ENCODE results near the gene SUPT3H.
"Not testable (repeated sequence)": the region's sequence is repeated elsewhere in the genome, so short reads cannot be mapped to it uniquely, and the experiment has no call there.

The SUPT3H gene

GRCh38 chr6:45253453-45253852 is 124.3 kb downstream of the SUPT3H start:
- no peak for ATAC-seq

- no peak for ATAC-seq
Observed at GRCh38 chr6:45231660-45232059, 146.1 kb downstream of the SUPT3H start.

- ATAC-seq, result no peak
Observed at GRCh38 chr6:45229416-45229815, 148.3 kb downstream of the SUPT3H start.

- ATAC-seq, result no peak
Observed at GRCh38 chr6:45226081-45226480, 151.7 kb downstream of the SUPT3H start.

GRCh38 chr6:45222380-45222779 is 155.4 kb downstream of the SUPT3H start:
- ATAC-seq, result no peak

- ATAC-seq, result no peak
Observed at GRCh38 chr6:45215759-45216158, 162.0 kb downstream of the SUPT3H start.

GRCh38 chr6:45212976-45213375 is 164.8 kb downstream of the SUPT3H start:
- ATAC-seq, result peak in 1 of 2 donors; percentile 30

- peak; percentile 76 to 83 for ATAC-seq
Observed at GRCh38 chr6:45209762-45210161, 168.0 kb downstream of the SUPT3H start.

- ATAC-seq, result no peak
Observed at GRCh38 chr6:45206793-45207492, 170.8 kb downstream of the SUPT3H start.

GRCh38 chr6:45201484-45201883 is 176.2 kb downstream of the SUPT3H start:
- ATAC-seq, result no peak

- no peak for ATAC-seq
Observed at GRCh38 chr6:45200510-45200909, 177.2 kb downstream of the SUPT3H start.

- ATAC-seq, result no peak
Observed at GRCh38 chr6:45199554-45199953, 178.2 kb downstream of the SUPT3H start.

GRCh38 chr6:45196121-45196520 is 181.6 kb downstream of the SUPT3H start:
- no peak for ATAC-seq

GRCh38 chr6:45195137-45195536 is 182.6 kb downstream of the SUPT3H start:
- ATAC-seq, result no peak

- ATAC-seq, result no peak
Observed at GRCh38 chr6:45192556-45192955, 185.2 kb downstream of the SUPT3H start.

- ATAC-seq, result no peak
Observed at GRCh38 chr6:45191414-45191813, 186.3 kb downstream of the SUPT3H start.

- peak; percentile 73 to 82 for ATAC-seq
Observed at GRCh38 chr6:45187836-45188235, 189.9 kb downstream of the SUPT3H start.

- no peak for ATAC-seq
Observed at GRCh38 chr6:45185403-45186251, 192.1 kb downstream of the SUPT3H start.

GRCh38 chr6:45184937-45185336 is 192.8 kb downstream of the SUPT3H start:
- ATAC-seq, result no peak

- no peak for ATAC-seq
Observed at GRCh38 chr6:45184040-45184439, 193.7 kb downstream of the SUPT3H start.

- not testable (repeated sequence) for ATAC-seq
Observed at GRCh38 chr6:45176373-45176772, 201.4 kb downstream of the SUPT3H start.

- no peak for ATAC-seq
Observed at GRCh38 chr6:45175272-45175671, 202.5 kb downstream of the SUPT3H start.

GRCh38 chr6:45174045-45174444 is 203.7 kb downstream of the SUPT3H start:
- no peak for ATAC-seq

GRCh38 chr6:45171380-45171779 is 206.4 kb downstream of the SUPT3H start:
- peak; percentile 13 to 66 for ATAC-seq
